Fibroblast of lung (primary cell): Measurements from ENCODE around the gene CHRNA9.

Experiments
- CTCF ChIP-seq, 2 donors: IDR thresholded peaks in 1 of 2; conservative IDR thresholded peaks in 1 of 2; 1 replicate in 1 of 2; 2 replicates in 1 of 2; pipeline ENCODE4 v1.5.1; 2011 to 2012; ENCODE audit warnings: low read length in 2 of 2, control low read depth in 1 of 2, inconsistent platforms in 1 of 2, low read depth in 1 of 2, mild to moderate bottlenecking in 1 of 2
- EZH2 ChIP-seq: IDR thresholded peaks from 2 replicates; pipeline ENCODE4 v1.5.1; 2012; ENCODE audit warnings: low read length, control low read depth, mild to moderate bottlenecking; ENCODE audit errors: missing control alignments

- TF ChIP-seq CTCF (conservative IDR thresholded peaks at IDR 0.05 in 1 of 2, IDR thresholded peaks at IDR 0.05 in 1 of 2; ENCODE audit: low read depth in 1 of 2, low read length in 2 of 2) (no peak), EZH2 (no peak)
Observed at GRCh38 chr4:40294339-40294738, 40.8 kb upstream of the CHRNA9 start.
